GM21576 (cell line): ENCODE results near the gene MYO9A.

ENCODE experiments used
- ATAC-seq: cut with Tn5 transposase; IDR thresholded peaks from one replicate; pipeline ENCODE4 v1.9.1; 2021; ENCODE audit warnings: mild to moderate bottlenecking, moderate library complexity; ENCODE audit not compliant: unreplicated experiment

Gene MYO9A

DNA sequence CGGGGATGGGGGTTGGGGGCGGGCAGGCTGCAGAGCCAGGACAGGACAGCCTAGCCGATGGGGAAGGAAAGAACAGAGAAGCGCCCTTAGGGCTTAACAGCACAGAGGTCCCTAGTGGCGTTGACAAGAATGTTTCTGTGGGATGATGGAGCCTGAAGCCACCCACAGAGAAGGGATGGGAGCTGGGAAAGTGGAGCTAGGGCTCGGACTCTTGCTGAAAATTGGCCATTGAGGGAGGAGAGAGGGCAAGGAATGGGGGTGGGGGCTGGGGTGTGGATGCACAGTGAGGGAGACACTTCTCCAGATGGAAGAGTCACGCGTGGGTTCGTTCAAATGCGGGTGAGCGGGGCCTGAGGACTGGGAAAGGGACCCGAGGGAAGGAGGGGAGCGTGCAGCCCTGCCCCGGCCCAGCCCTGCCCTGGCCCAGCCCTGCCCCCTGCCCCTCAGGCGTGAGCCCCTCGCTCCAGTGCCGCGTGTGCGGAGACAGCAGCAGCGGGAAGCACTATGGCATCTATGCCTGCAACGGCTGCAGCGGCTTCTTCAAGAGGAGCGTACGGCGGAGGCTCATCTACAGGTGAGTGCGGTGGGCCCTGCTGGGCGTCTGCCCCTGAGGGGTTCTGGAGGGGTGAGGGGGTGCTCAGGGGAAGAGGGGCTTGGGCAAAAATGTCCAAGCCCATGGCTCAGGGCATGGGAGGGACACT is 306.8 kb downstream of the MYO9A start:
- no peak for ATAC-seq

DNA sequence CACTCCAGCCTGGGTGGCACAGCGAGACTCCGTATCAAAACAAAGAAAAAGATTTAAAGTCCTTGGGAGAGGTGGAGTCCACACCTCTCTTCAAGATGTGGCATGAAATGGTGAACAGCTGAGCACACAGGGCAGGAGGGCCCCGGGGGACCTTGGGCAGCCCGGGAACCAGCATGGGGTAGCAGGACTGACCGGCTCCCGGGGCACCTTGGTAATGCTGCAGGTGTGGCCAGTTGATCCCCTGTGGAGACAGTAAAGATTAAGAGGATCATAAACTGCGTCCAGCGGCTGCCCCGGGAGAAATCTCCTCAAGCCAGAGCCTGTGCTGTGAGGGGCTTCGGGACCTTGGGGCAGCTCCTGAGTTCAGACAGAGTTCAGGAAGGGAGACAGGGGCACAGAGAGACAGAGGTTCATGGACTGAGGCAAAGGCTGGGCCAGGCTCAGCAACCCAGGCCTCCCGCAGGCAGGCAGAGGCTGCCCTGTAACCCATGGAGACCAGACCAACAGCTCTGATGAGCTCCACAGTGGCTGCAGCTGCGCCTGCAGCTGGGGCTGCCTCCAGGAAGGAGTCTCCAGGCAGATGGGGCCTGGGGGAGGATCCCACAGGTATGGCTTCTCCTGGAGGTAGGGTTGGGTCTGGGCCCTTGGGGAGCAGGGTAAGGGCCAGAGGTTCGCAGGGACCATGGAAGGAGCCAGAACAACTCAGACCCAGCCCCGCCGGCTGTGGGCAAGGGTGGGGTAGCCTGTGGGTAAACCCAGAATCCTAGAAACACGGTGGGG is 307.5 kb downstream of the MYO9A start, which contains the start of gene NR2E3:
NR2E3 (plus strand) TSS at position 299 of the 780 bp plus-strand sequence; CDS start at position 489, 190 bp downstream.
- no peak for ATAC-seq

DNA sequence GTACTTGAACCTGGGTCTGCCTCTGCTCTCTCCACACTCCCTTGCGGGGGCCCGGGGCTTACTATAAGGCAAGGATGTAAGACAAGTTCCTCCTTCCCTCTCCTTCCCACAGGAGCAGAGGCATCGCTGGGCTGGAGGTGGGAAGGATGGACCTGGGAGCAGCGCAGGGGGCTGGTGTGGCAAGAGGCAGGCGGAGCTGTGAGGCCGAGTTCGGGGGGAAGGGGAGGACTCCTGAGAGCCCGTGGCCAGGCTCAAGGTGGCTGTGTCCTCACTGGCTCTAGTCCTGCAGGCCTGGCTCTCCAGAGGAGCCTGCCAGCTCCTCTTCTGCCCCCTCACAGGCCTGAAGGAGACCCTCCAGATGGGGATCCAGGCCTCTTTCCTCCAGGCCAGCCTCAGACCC is 308.6 kb downstream of the MYO9A start:
- no peak for ATAC-seq

DNA sequence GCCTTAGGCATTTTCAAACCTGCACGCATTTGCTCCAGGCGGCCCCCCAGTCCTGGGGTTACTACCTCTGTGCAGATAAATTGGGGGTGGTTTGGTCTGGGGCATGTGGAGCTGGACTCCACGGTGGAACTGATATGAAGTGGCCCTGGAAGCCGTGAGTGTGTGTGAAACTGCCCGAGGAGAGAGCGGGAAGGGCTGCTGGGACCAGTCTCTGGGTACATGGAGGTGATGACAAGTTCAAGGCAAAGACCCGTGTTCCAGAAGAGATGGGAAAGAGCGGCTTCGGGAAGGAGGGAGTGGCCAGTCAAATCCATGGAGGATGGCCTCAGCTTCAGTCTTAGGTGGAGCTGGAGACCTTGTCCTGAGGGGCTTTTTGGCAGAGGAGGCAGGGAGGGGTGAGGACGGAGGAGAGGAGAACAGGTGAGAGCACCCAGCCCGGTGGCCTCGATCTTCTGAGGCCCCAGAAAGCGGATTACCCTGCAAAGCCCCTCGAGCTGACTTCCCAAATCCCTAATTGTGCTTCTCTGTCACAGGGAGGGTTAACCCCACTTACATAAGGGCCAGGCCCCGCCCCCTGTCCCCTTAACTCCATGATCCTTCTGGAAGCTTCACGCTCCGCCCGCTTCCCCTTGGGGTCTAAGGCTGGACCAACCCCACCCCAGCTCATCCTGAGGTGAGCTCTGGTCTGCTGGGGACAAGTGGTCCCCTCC is 309.5 kb downstream of the MYO9A start:
- ATAC-seq = no peak

DNA sequence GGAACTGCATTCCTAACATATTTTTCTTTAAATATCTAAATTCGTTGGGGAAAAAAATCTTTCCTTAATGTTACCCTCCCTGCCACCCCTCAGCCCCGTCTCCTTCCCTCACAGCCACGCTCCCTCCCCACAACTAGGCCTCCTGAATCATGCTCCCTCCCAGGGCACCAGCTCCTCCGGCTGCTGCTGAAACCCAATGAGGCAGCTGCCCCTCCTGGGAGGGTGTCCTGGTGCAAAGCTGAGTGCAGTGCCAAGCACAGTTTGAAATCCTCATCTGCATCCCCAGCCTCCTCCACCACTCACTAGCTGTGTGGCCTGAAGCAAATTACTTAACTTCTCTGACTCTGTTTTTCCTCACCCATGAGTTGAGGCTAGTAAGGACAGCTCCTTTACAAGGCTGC is 310.3 kb downstream of the MYO9A start:
- no peak for ATAC-seq

DNA sequence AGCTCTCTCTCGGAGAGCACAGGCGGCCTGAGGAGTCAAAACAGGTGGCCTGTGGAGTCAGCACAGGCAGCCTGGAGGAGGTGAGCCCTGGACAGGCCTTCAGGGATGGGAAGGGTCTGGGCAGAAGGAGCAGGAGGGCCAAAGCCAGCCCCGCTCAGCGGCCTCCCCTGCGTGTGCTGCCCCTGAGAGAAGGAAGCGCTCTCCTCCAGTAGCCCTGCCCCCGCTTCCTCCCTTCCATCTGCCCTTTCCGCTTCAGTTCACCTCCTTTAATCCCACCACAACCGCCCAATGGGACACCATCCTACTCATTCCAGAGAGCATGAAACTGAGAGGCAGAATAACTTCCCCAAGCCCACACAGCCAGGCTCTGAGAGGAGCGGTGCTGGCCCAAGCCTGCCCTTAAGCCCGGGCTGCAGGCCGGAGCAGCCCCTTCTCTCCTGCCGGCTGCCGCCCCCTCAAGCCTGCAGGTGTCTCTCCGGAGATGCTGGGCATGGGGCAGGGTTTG is 310.8 kb downstream of the MYO9A start:
- ATAC-seq = no peak

DNA sequence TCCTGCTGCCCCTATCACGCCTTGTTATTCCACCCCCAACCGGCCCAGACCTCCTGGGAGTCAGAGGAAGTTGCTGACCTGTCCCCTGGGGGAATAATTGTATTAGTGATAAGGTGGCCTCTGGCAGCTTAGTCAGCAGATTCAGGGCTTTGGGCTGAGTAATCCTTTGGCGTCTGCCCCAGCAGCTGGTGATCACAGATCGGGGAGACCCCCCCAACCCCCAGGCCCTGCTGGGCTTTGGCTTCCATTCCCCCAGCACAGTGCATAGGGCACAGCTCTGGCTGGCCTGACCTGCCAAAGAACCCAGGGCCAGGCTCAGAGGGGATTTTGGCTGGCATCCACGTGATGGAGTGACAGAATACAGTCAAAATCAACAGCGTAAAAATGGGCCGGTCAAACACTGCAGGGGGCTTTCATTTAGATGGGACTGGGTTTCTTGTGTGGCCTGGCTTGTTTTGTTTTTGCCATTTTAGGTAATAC is 311.5 kb downstream of the MYO9A start:
- ATAC-seq = no peak

DNA sequence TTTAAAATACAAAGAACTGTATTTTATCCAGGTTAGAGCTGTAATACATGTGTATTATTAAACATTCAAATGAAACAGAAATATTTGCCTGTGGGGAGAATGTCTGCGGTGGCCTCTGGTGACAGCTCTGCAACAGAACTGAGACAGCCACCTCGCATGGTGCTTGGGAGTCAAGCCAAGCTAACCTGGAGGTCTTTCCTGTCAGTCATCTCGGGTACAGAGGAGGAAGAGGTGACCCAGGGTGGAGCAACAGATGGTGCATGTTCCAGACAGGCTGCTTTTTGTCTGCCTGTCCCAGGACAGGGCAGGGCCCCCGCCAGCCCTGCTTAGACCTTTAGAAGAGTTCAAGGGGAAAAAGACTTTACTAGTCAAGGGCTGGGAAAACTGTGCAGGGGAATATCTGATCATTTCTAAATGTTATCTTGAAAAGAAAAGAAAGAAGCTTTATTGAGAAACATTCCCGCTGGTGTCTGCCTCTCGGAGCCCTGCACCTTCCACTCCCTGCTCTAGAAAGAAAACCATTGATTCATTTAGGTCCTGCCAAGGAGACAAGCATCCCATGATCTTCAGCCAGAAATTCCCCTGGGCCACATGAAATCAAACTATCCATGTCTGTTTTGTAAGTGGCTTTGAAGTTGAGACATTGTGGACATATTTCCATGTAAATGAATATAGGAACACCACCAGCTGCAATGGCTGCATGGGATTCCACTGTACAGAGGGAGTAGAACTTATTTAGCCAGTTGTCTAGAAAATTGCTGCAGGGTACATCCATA is 313.1 kb downstream of the MYO9A start:
- ATAC-seq = no peak

DNA sequence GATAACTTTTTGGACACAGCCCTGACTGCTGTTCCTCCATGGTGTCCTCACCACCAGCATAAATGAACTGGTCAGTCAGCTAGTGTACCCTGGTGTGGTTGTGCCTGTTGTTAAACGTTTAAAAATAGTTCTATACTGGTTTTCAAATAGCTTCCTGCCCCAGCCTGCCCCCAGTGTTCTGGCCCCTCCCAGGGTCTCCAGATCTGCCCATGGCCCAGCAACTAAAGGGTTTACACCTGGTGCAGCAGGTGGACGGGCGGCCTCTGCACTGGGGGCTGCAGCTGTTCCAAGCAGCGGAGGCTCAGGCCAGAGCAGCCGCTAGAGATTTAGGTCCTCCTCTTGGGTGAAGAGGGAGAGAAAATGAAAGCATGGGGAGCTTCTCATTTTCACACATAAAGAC is 313.7 kb downstream of the MYO9A start:
- no peak for ATAC-seq

DNA sequence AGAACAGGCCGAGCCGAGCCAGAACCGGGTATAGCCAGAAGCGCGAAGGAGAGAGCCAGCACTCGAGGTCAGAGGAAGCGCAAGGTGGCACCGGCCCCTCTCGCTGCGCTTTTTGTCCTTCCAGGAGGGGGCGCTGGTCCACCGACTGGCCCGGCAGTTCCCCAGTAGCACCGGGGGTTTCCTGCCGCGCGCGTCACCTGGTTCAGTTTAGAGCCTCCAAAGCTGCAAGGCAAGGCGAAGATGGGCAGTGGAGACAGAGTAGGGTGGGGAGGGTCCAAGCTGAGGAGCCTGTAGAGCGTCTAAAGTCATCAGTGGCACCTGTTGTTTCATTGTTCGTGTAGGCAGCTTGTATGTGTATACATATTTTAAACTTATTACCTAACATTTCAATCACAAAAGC is 315.2 kb downstream of the MYO9A start:
- no peak for ATAC-seq

DNA sequence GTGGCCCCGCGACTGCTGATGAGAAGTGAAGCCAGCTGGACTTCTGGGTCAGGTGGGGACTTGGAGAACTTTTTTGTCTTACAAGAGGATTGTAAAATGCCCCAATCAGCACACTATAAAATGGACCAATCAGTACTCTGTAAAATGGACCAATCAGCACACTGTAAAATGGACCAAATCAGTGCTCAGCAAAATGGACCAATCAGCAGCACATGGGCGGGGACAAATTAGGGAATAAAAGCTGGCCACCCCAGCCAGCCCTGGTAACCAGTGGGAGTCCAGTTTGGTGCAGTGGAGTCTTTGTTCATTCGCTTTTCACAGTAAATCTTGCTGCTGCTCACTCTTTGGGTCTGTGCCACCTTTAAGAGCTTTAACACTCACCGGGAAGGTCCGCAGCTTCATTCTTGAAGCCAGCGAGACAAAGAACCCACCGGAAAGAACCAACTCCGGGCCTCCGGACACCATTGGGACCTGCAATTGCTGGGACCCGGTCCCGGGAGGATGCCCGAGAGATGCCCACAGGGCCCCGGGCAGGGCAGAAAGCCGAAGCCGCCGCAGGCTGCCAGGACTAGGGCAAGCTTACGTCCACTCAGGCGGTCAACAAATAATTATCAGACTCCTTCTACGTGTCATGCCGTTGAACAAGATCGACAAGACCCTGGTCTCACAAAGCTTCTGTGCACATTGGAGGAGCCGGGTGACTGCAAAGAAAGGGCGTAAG is 315.9 kb downstream of the MYO9A start:
- ATAC-seq = no peak

DNA sequence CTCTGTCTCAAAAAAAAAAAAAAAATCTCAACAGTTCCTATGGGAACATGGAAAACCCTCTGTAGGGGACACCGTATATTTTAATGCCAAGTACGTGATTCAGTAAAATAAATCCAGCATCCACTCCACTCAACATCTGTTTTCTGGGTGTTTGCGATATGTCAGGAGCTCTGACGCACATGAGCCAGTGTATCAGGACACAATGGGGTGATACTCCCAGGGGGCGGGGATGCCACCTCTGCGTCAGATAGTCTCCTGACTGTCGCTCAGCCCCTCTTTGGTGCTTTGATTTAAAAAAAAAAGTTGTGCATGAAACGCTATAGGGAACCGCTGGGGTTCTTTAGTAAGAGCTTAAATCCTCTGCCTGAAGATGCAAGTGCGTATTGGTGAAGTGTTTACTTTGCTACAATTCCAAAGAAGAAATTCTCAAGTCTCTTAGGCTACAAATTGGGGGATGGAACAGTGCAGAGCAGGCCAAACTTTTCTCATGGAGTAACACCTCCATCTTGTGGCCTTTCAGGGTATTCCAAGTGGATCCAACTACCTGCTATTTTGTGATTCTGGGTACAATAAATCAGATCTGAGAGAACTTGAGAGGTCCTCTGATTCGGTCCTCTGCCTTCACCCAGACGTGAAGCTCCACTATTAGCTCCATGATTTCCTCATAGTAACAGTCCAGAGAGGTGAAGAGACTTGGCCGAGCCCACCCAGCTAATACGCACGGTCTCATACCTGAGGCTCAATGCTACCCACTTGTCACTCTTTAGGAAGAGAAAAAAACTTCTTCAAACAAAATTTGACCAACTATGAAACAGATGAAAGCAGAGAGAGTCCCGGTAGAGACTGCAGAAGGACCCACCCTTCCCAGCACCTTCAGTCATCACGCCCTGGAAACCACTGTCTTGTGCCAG is 316.9 kb downstream of the MYO9A start:
- no peak for ATAC-seq

DNA sequence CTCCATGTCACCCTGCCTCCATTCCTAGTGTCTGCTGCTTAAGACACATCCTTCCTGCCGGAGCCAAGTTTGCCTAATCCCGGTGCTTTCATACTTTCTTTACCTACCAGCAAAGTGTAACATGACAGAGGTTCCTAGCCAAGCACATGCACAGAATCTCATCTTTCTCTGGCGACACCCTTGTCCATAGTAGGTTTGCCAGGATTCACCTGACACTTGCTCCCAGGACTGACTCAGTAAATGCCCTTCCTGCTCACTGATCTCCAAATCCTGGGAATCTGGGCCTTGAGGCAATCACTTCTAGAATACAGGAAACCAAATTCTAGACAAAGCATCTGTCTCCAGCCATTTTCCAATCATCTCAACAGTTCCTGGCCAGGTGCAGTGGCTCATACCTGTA is 317.8 kb downstream of the MYO9A start:
- ATAC-seq = no peak

DNA sequence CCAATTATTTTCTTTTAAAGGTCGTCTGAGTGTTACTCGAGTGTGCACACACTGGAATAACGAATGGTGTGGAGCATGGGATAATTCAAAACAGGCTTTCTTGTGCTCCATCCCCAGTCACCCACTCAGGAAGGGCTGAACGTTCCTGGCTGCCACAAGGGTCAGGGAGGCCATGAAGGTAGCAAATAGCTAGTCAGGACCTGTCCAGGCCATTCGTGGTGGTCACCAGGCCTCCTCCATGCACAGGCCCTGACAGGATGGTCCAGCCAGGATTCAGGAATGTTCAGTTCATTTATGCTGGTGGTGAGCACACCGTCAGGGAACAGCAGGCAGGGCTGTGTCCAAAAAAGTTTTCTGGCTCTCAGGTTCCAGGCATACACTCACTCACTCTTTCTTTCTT is 319.3 kb downstream of the MYO9A start:
- ATAC-seq = no peak

DNA sequence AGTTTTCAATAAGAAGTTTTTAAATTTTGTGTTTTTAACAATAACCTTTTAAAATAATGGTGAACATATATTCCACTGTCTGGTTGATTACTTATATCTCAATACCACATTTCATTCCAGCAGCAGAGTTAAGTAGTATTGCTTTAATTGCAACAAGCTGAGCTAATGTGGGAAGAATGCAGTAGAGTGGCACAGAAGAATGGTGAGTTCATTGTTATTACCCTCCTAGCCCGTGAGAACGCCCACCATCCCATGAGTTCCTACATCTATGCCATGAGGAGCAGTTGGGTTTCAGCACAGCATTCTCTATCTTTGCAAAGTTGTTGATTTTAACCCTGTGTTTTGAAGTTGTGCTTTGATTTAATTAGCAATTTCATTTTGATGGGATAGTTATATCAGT is 325.4 kb downstream of the MYO9A start:
- no peak for ATAC-seq

DNA sequence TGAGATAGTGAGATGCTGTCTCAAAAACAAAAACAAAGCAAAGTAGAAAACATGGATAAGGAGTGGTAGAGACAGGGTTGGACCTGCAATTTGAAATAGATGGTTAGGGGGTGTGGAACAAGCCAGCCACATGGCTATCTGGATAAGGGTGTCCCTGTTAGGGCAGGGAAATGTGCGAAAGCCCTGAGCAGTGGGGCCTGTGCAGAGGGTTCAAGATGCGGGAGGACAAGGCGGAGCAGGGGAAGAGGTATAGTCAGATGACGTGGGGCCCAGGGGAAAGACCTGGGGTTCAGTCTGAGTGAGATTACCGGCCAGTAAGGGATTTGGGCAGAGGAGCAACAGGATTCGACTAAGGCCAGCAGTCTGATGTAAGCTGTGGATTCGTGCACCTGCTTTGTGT is 326.0 kb downstream of the MYO9A start:
- no peak for ATAC-seq

DNA sequence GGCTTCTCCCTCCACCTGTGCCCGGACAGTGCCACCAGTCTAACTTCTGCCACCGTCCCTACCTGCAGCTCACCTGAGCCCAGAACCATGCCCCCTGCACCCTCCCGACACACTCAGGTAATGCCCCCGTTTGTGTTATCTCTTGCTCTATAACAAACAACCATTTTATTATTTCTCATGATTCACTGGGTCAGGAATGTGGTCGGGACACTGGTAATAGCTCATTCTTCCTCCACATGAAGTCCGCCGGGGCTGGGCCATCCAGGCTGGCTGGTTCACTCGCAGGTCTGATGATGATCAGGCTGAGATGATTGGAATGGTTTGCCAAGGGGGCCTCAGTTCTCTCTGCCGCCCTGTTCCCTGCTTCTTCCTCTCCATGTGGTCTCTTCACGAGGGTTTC is 327.9 kb downstream of the MYO9A start:
- ATAC-seq = no peak

DNA sequence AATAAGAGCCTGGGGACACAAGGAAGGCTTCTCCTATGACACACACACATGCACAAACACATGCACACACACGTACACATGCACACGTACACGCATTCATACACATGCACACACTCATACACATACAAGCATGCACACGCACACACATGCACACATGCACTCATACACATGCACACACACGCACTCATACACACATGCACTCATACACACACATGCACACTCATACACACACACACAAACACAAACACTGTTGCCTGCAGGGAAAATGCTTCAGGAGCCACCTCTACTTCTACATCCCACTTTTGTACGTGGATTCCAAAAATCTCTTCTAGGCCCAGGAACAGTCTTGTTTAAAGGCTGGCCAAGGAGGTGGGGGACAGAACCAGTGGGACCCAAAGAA is 328.3 kb downstream of the MYO9A start:
- ATAC-seq = no peak
